Endothelial cell of umbilical vein (primary cell): Measurements from ENCODE around the gene PPIP5K1. TPM values are rescaled to one million over a fixed set of nuclear protein-coding genes. Genes with fewer than 3 reads are reported as not detected.

ENCODE experiments used
- BruUV-seq: library from RNA; stranded (reverse); fragments of 400-500 nt; replicated peaks from 2 replicates; lab custom pipeline; 2021; lab: Mats Ljungman, UMichigan
- CTCF ChIA-PET: fragments of 300-600, 350-600 bp; sonication (Branson Sonifier 250); formaldehyde crosslinking; loops from one replicate; lab custom pipeline; 2021; ENCODE audit warnings: antibody characterized with exemption, inconsistent platforms; lab: Charles Lee
- POLR2A ChIA-PET: fragments of 300-600, 350-600 bp; sonication (Branson Sonifier 250); formaldehyde crosslinking; loops from one replicate; lab custom pipeline; 2021; ENCODE audit warnings: antibody characterized with exemption, inconsistent platforms; lab: Charles Lee
- DNase-seq: peaks from one replicate; pipeline ENCODE4 v3.0.0-alpha.2; 2011; ENCODE audit warnings: low read depth, low spot score
- FAIRE-seq: peaks from 2 replicates; lab custom pipeline; 2011; peaks lifted over from hg19 to GRCh38; lab: Jason Lieb, UNC
- H2AFZ ChIP-seq: 2 replicates; pipeline ENCODE4 v1.6.0; 2012; ENCODE audit warnings: low read depth, low read length, control low read depth, inconsistent platforms
- H3K27ac ChIP-seq: 2 replicates; pipeline ENCODE4 v1.5.1; 2011; ENCODE audit warnings: low read depth, mild to moderate bottlenecking, control low read depth, low read length, moderate library complexity; ENCODE audit not compliant: insufficient read depth
- H3K27me3 ChIP-seq, 2 experiments: 2 replicates each; pipeline versions ENCODE4 v1.6.0 to v1.6.1; 2011; ENCODE audit warnings: low read length in 2 of 2, mixed read lengths in 1 of 2; ENCODE audit not compliant: control insufficient read depth in 2 of 2, insufficient read depth in 2 of 2
- H3K36me3 ChIP-seq, 2 experiments: 2 replicates in 1 of 2; 3 replicates in 1 of 2; pipeline ENCODE4 v1.5.1; 2011; ENCODE audit warnings: low read length in 2 of 2, mild to moderate bottlenecking in 1 of 2, moderate library complexity in 1 of 2; ENCODE audit not compliant: control insufficient read depth in 2 of 2, insufficient read depth in 2 of 2; ENCODE audit errors: extremely low read depth in 1 of 2
- H3K4me1 ChIP-seq: 3 replicates; pipeline ENCODE4 v1.5.1; 2011; ENCODE audit warnings: mild to moderate bottlenecking, low read length; ENCODE audit not compliant: control insufficient read depth, insufficient read depth; ENCODE audit errors: extremely low read depth
- H3K4me2 ChIP-seq: 2 replicates; pipeline ENCODE4 v1.6.1; 2011; ENCODE audit warnings: low read length, control low read depth, mixed read lengths; ENCODE audit not compliant: insufficient read depth
- H3K4me3 ChIP-seq, 3 experiments: fragments of 200-600 bp in 1 of 3; sonication (generic), shearing (Covaris generic) in 1 of 3; replicated peaks in 1 of 3; 2 replicates each; pipeline ENCODE4 v1.5.1; 2011 to 2016; ENCODE audit warnings: control low read depth in 3 of 3, low read length in 3 of 3, mild to moderate bottlenecking in 2 of 3, inconsistent platforms in 1 of 3, low read depth in 1 of 3, moderate library complexity in 1 of 3; ENCODE audit not compliant: insufficient read depth in 1 of 3
- H3K79me2 ChIP-seq: 2 replicates; pipeline ENCODE4 v1.6.0; 2012; ENCODE audit warnings: low read length, inconsistent platforms; ENCODE audit not compliant: control insufficient read depth, insufficient read depth
- H3K9ac ChIP-seq: replicated peaks from 2 replicates; pipeline ENCODE3; 2011; ENCODE audit warnings: low read length, control low read depth; ENCODE audit not compliant: insufficient read depth; ENCODE audit errors: extremely low read depth
- H3K9me1 ChIP-seq: replicated peaks from 3 replicates; pipeline ENCODE4 v1.6.0; 2011; ENCODE audit warnings: mild to moderate bottlenecking, low read length; ENCODE audit not compliant: control insufficient read depth, insufficient read depth; ENCODE audit errors: extremely low read depth
- H3K9me3 ChIP-seq: replicated peaks from 2 replicates; pipeline ENCODE4 v1.5.1; 2012; ENCODE audit warnings: low read length, inconsistent platforms; ENCODE audit not compliant: control insufficient read depth, insufficient read depth
- H4K20me1 ChIP-seq: replicated peaks from 2 replicates; pipeline ENCODE3; 2011; ENCODE audit warnings: mild to moderate bottlenecking, low read length; ENCODE audit not compliant: control insufficient read depth, insufficient read depth; ENCODE audit errors: extremely low read depth
- EZH2 ChIP-seq: IDR thresholded peaks from 2 replicates; pipeline ENCODE4 v1.6.1; 2012; ENCODE audit warnings: borderline replicate concordance, low read depth, mild to moderate bottlenecking, moderate library complexity, low read length, inconsistent platforms; ENCODE audit not compliant: severe bottlenecking
- FOS ChIP-seq: IDR thresholded peaks from 2 replicates; pipeline ENCODE4 v1.6.1; 2011; ENCODE audit warnings: mild to moderate bottlenecking, low read length, moderate library complexity, borderline replicate concordance; ENCODE audit not compliant: insufficient read depth
- GATA2 ChIP-seq: IDR thresholded peaks from 2 replicates; pipeline ENCODE4 v1.7.0; 2011; ENCODE audit warnings: low read depth, mild to moderate bottlenecking, moderate library complexity, mixed read lengths, low read length; ENCODE audit not compliant: insufficient read length, insufficient read depth
- JUN ChIP-seq: IDR thresholded peaks from 2 replicates; pipeline ENCODE4 v1.6.1; 2011; ENCODE audit warnings: borderline replicate concordance, low read depth; ENCODE audit not compliant: insufficient read length, insufficient read depth
- MYC ChIP-seq: IDR thresholded peaks from one replicate; pipeline ENCODE4 v1.6.1; 2011; ENCODE audit warnings: mild to moderate bottlenecking, low read depth, low read length
- POLR2A ChIP-seq: IDR thresholded peaks from 2 replicates; pipeline ENCODE4 v1.6.1; 2012; ENCODE audit warnings: low read depth, mild to moderate bottlenecking, control low read depth, low read length
- POLR2AphosphoS5 ChIP-seq: IDR thresholded peaks from 2 replicates; pipeline ENCODE4 v1.6.1; 2012; ENCODE audit warnings: low read depth, mild to moderate bottlenecking, control low read depth, low read length, moderate library complexity; ENCODE audit not compliant: insufficient read depth
- dilution Hi-C: fragments of 300-500 bp; cut with MboI; formaldehyde crosslinking; loops from one replicate; pipeline ENCODE4 v1.15.0; 2019; ENCODE audit warnings: low sequenced_read_pairs; ENCODE audit not compliant: extremely low pct_ligation_motif_present
- intact Hi-C: fragments of 100-400 bp; cut with micrococcal nuclease; formaldehyde crosslinking; loops from one replicate; pipeline ENCODE4 v1.10.0; 2022
- polyA plus RNA-seq, 4 experiments: library from polyadenylated mRNA; depleted of rRNA in 3 of 4; stranded (reverse) in 3 of 4; unstranded in 1 of 4; fragments of >200 nt; gene quantifications; 2 replicates each; pipeline versions ENCODE4 v1.2.1 to v1.2.3, GENCODE V29; 2011 to 2012; ENCODE audit warnings: missing spikeins in 1 of 4
- total RNA-seq: library from RNA; stranded (reverse); gene quantifications from 2 replicates; pipeline ENCODE4 v1.2.3, GENCODE V29; 2021
- TF ChIP-seq, protein P1 (sequence below), 2 donors: IDR thresholded peaks; 1 replicate in 1 of 2; 2 replicates in 1 of 2; pipeline ENCODE4 v1.5.1; 2011; ENCODE audit warnings: low read length in 2 of 2, mild to moderate bottlenecking in 2 of 2, moderate library complexity in 2 of 2, control low read depth in 1 of 2, inconsistent platforms in 1 of 2, low read depth in 1 of 2; ENCODE audit not compliant: insufficient read depth in 1 of 2; ENCODE audit errors: extremely low read depth in 1 of 2
- TF ChIP-seq, protein P2 (sequence below): IDR thresholded peaks from 2 replicates; pipeline ENCODE4 v1.6.1; 2011; ENCODE audit not compliant: insufficient read depth, insufficient read length

PPIP5K1 gene
- total and polyA plus RNA-seq, 2 donors (not counting 3 experiments of a cell fraction or from before 2014, with no cell fraction given), result 22.2 to 35.3 TPM

GRCh38 chr15:43488790-43489189, 101.2 kb downstream of the PPIP5K1 start:
- dilution Hi-C loops (no loop called here), intact Hi-C loops (no loop called here)
- Histone ChIP-seq H2AFZ (no peak overlapping the region), H3K36me3 (peaks cover 4 to 7% of the 10 kb centered on the region in 2 experiments), H3K9me1 (no peaks in the 10 kb centered on the region), H3K9me3 (no peaks in the 10 kb centered on the region), H3K27me3 (no peaks in the 10 kb centered on the region), H3K4me1 (peaks cover 18% of the 10 kb centered on the region), H3K79me2 (peaks cover 5% of the 10 kb centered on the region), H3K9ac (no peak overlapping the region), H3K27ac (no peak overlapping the region), H3K4me3 (no peak overlapping the region), H3K4me2 (no peak overlapping the region), H4K20me1 (no peaks in the 10 kb centered on the region)
- DNase-seq, result no peak
- no TSS peak for BruUV-seq
- ChIA-PET CTCF (interaction anchor here (0.8 to 2.2 kb wide), 5 partner anchors 12 to 48 kb away, joined by 3 to 12 read pairs (median 4); no protein-coding TSS in a partner anchor), POLR2A (no interaction called here)
- no peak for TF ChIP-seq EZH2
- no peak for TF ChIP-seq MYC
- no peak for TF ChIP-seq POLR2AphosphoS5
- no peak for TF ChIP-seq POLR2A
- TF ChIP-seq GATA2, result no peak
- TF ChIP-seq JUN, result no peak
- TF ChIP-seq, protein P1, sequence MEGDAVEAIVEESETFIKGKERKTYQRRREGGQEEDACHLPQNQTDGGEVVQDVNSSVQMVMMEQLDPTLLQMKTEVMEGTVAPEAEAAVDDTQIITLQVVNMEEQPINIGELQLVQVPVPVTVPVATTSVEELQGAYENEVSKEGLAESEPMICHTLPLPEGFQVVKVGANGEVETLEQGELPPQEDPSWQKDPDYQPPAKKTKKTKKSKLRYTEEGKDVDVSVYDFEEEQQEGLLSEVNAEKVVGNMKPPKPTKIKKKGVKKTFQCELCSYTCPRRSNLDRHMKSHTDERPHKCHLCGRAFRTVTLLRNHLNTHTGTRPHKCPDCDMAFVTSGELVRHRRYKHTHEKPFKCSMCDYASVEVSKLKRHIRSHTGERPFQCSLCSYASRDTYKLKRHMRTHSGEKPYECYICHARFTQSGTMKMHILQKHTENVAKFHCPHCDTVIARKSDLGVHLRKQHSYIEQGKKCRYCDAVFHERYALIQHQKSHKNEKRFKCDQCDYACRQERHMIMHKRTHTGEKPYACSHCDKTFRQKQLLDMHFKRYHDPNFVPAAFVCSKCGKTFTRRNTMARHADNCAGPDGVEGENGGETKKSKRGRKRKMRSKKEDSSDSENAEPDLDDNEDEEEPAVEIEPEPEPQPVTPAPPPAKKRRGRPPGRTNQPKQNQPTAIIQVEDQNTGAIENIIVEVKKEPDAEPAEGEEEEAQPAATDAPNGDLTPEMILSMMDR (IDR thresholded peaks at IDR 0.05; ENCODE audit: extremely low read depth in 1 of 2, insufficient read depth in 1 of 2, low read depth in 1 of 2, low read length in 2 of 2), result no peak
- TF ChIP-seq, protein P2, sequence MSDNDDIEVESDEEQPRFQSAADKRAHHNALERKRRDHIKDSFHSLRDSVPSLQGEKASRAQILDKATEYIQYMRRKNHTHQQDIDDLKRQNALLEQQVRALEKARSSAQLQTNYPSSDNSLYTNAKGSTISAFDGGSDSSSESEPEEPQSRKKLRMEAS, result no peak
- TF ChIP-seq FOS, result no peak
- FAIRE-seq, result no peak
